ENCODE data around the gene FOSL1. TPM values are rescaled to one million over a fixed set of nuclear protein-coding genes. Genes with fewer than 3 reads are reported as not detected.

The FOSL1 gene
- total and polyA plus RNA-seq, 10 donors, result 0.42 to 5.4 (median 1.3) TPM

- Histone ChIP-seq H3K4me3 (no peak overlapping the region), H3K27me3 (replicated peaks in 1 of 7) (no peaks in the 10 kb centered on the region), H3K36me3 (peaks cover 0 to 63% (median 38%) of the 10 kb centered on the region in 6 donors), H3K27ac (peak overlapping the region in 5 of 8 donors; percentile 13 to 60 (median 41)), H3K9me3 (no peaks in the 10 kb centered on the region), H3K4me1 (peaks cover 15 to 85% (median 52%) of the 10 kb centered on the region in 6 donors)
- DNase-seq, result peak; percentile 79
- 77 to 90% (median 84%) methylated on average over 20 to 28 of the region's 28 CpGs for WGBS, 5 donors
- TF ChIP-seq POLR2A (IDR thresholded peaks at IDR 0.05) (no peak), POLR2AphosphoS5 (IDR thresholded peaks at IDR 0.05) (no peak)
- TF ChIP-seq, protein P1, sequence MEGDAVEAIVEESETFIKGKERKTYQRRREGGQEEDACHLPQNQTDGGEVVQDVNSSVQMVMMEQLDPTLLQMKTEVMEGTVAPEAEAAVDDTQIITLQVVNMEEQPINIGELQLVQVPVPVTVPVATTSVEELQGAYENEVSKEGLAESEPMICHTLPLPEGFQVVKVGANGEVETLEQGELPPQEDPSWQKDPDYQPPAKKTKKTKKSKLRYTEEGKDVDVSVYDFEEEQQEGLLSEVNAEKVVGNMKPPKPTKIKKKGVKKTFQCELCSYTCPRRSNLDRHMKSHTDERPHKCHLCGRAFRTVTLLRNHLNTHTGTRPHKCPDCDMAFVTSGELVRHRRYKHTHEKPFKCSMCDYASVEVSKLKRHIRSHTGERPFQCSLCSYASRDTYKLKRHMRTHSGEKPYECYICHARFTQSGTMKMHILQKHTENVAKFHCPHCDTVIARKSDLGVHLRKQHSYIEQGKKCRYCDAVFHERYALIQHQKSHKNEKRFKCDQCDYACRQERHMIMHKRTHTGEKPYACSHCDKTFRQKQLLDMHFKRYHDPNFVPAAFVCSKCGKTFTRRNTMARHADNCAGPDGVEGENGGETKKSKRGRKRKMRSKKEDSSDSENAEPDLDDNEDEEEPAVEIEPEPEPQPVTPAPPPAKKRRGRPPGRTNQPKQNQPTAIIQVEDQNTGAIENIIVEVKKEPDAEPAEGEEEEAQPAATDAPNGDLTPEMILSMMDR (IDR thresholded peaks at IDR 0.05 in 8 of 11, conservative IDR thresholded peaks at IDR 0.05 in 3 of 11), result no peak
- intact Hi-C loops (cut with DNase I; ENCODE audit: low total_unique reads), result no loop called here
Observed at GRCh38 chr11:65883786-65884715, 16.1 kb downstream of the FOSL1 start.

DNA sequence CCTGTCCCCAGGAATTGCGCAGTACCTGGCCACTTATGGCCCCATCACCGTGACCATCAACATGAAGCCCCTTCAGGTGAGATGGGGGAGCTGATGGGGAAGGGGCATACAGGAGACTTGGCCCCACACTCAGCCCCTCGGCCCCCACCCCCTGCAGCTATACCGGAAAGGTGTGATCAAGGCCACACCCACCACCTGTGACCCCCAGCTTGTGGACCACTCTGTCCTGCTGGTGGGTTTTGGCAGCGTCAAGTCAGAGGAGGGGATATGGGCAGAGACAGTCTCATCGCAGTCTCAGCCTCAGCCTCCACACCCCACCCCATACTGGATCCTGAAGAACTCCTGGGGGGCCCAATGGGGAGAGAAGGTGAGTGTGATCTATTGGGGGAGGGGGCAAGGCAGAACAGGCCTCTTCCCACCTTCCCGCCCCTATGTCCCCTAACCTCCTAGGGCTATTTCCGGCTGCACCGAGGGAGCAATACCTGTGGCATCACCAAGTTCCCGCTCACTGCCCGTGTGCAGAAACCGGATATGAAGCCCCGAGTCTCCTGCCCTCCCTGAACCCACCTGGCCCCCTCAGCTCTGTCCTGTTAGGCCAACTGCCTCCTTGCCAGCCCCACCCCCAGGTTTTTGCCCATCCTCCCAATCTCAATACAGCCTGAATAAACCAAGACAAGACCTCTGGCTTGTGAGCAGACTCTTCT lies 17.0 kb downstream of the FOSL1 start:
- WGBS, 5 donors, result 88 to 92% (median 91%) methylated on average over 10 to 13 of the region's 13 CpGs

DNA sequence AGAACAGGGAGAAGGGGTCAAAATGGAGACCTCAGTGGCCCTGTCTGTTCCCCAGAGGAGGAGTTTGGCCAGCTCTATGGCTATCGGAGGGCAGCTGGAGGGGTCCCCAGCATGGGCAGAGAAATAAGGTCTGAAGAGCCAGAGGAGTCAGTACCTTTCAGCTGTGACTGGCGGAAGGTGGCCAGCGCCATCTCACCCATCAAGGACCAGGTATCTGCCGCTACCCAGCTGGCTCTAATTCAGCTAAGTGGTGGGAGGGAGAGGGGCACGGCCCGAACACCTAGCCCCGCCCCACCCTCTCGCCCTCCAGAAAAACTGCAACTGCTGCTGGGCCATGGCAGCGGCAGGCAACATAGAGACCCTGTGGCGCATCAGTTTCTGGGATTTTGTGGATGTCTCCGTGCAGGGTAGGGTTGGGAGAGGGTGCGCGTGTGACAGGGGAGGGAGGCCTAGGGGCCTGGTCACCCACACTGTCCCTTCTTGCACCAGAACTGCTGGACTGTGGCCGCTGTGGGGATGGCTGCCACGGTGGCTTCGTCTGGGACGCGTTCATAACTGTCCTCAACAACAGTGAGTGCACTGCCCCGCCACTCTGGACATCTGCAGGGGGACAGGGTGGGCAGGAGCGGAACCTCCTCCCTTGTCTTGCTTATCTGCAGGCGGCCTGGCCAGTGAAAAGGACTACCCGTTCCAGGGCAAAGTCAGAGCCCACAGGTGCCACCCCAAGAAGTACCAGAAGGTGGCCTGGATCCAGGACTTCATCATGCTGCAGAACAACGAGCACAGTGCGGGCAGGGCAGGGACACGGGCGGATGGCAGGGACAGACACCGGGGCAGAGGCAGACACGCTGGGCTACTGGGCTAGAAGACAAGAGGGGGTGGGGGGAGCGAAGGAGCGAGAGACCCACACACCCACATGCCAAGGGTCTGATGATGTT lies 17.8 kb downstream of the FOSL1 start:
- H3K27me3 ChIP-seq (replicated peaks in 1 of 7), result no peaks in the 10 kb centered on the region
- no peaks in the 10 kb centered on the region for H3K9me3 ChIP-seq
- TF ChIP-seq POLR2AphosphoS5 (IDR thresholded peaks at IDR 0.05) (peak in 1 of 3 donors; percentile 31), POLR2A (IDR thresholded peaks at IDR 0.05) (no peak)
- TF ChIP-seq, protein P1 (IDR thresholded peaks at IDR 0.05 in 8 of 11, conservative IDR thresholded peaks at IDR 0.05 in 3 of 11), result no peak
- peaks cover 0 to 63% (median 38%) of the 10 kb centered on the region in 6 donors for H3K36me3 ChIP-seq
- H3K4me1 ChIP-seq, result peaks cover 10 to 76% (median 42%) of the 10 kb centered on the region in 6 donors
- DNase-seq, result peak; percentile 72
- no peak overlapping the region for H3K27ac ChIP-seq
- no peak overlapping the region for H3K4me3 ChIP-seq
- WGBS, 5 donors, result 90 to 96% (median 93%) methylated on average over 26 to 30 of the region's 30 CpGs
- intact Hi-C loops (cut with DNase I; ENCODE audit: low total_unique reads), result no loop called here

More for the DNA sequence above, 17.0 kb downstream of the FOSL1 start:
- TF ChIP-seq POLR2A (IDR thresholded peaks at IDR 0.05) (no peak), POLR2AphosphoS5 (IDR thresholded peaks at IDR 0.05) (no peak)
- TF ChIP-seq, protein P1 (IDR thresholded peaks at IDR 0.05 in 8 of 11, conservative IDR thresholded peaks at IDR 0.05 in 3 of 11), result no peak
- peaks cover 15 to 84% (median 48%) of the 10 kb centered on the region in 6 donors for H3K4me1 ChIP-seq
- no peak overlapping the region for H3K27ac ChIP-seq
- no peak overlapping the region for H3K4me3 ChIP-seq
- H3K36me3 ChIP-seq, result peaks cover 0 to 63% (median 38%) of the 10 kb centered on the region in 6 donors
- no peaks in the 10 kb centered on the region for H3K9me3 ChIP-seq
- no peaks in the 10 kb centered on the region for H3K27me3 ChIP-seq (replicated peaks in 1 of 7)
- DNase-seq, result peak; percentile 71
- intact Hi-C loops (cut with DNase I; ENCODE audit: low total_unique reads), result no loop called here

All from spleen (tissue), 11 donors.